Measurements from ENCODE around the gene HIF1A. TPM values are rescaled to one million over a fixed set of nuclear protein-coding genes. Genes with fewer than 3 reads are reported as not detected.

The HIF1A gene
- total and polyA plus RNA-seq, 2 experiments from 2014 or later, result 113 to 242 TPM

- TF ChIP-seq CTCF (conservative IDR thresholded peaks at IDR 0.05; ENCODE audit: low read depth in 2 of 2), result no peak
- TF ChIP-seq ZNF331 (CRISPR knock-in tag; IDR thresholded peaks at IDR 0.05; ENCODE audit: low read depth), result no peak
- TF ChIP-seq JUNB (IDR thresholded peaks at IDR 0.05; ENCODE audit: unreplicated experiment), result no peak
- TF ChIP-seq EZH2 (IDR thresholded peaks at IDR 0.05; ENCODE audit: low read depth, unreplicated experiment), result no peak
- TF ChIP-seq REST (IDR thresholded peaks at IDR 0.05; ENCODE audit: unreplicated experiment), result no peak
- no peak for TF ChIP-seq ZNF114 (CRISPR knock-in tag; IDR thresholded peaks at IDR 0.05)
- no peak for TF ChIP-seq EZH2phosphoT487 (IDR thresholded peaks at IDR 0.05; ENCODE audit: unreplicated experiment)
Measured at GRCh38 chr14:61747342-61747741, 52.0 kb downstream of the HIF1A start (continued).

- Histone ChIP-seq H3K4me1 (ENCODE audit: insufficient read depth) (peaks cover 19% of the 10 kb centered on the region), H3K79me2 (replicated peaks; ENCODE audit: insufficient read depth) (0 out of 2 replicates have a peak, but pooled peaks cover 5% of the 10 kb centered on the region), H3F3A (replicated peaks; ENCODE audit: low read depth) (peaks cover 5% of the 10 kb centered on the region; the same call in 1 of the 2 replicates), H3K9me2 (ENCODE audit: insufficient read depth) (no peaks in the 10 kb centered on the region), H3K4me2 (peak overlapping the region; percentile 49), H4K20me1 (replicated peaks; ENCODE audit: insufficient read depth) (0 out of 2 replicates have a peak, but pooled peaks cover 3% of the 10 kb centered on the region), H3K4me3 (peak overlapping the region; percentile 48), H2AFZ (no peak overlapping the region), H3K27me3 (ENCODE audit: insufficient read depth) (no peaks in the 10 kb centered on the region), H3K36me3 (ENCODE audit: insufficient read depth) (peaks cover 31% of the 10 kb centered on the region), H3K27ac (ENCODE audit: low read depth) (no peak overlapping the region)
- ATAC-seq (0 out of 3 replicates have a peak, but pooled peaks have one; percentile 5), DNase-seq (ENCODE audit: low spot score) (no peak)
- no peak overlapping the region for H3K4me3 Mint-ChIP-seq
- H3K9me3 Mint-ChIP-seq, result no peaks in the 10 kb centered on the region
- H3K4me1 Mint-ChIP-seq, result peaks cover 36% of the 10 kb centered on the region
- H3K27me3 Mint-ChIP-seq (ENCODE audit: insufficient read depth, low read depth, poor library complexity), result peaks cover 11% of the 10 kb centered on the region
- peaks cover 41% of the 10 kb centered on the region for H3K36me3 Mint-ChIP-seq (ENCODE audit: low read depth)
- no peak for TF ChIP-seq STAT1 (IDR thresholded peaks at IDR 0.05; ENCODE audit: unreplicated experiment)
- TF ChIP-seq, protein P1, sequence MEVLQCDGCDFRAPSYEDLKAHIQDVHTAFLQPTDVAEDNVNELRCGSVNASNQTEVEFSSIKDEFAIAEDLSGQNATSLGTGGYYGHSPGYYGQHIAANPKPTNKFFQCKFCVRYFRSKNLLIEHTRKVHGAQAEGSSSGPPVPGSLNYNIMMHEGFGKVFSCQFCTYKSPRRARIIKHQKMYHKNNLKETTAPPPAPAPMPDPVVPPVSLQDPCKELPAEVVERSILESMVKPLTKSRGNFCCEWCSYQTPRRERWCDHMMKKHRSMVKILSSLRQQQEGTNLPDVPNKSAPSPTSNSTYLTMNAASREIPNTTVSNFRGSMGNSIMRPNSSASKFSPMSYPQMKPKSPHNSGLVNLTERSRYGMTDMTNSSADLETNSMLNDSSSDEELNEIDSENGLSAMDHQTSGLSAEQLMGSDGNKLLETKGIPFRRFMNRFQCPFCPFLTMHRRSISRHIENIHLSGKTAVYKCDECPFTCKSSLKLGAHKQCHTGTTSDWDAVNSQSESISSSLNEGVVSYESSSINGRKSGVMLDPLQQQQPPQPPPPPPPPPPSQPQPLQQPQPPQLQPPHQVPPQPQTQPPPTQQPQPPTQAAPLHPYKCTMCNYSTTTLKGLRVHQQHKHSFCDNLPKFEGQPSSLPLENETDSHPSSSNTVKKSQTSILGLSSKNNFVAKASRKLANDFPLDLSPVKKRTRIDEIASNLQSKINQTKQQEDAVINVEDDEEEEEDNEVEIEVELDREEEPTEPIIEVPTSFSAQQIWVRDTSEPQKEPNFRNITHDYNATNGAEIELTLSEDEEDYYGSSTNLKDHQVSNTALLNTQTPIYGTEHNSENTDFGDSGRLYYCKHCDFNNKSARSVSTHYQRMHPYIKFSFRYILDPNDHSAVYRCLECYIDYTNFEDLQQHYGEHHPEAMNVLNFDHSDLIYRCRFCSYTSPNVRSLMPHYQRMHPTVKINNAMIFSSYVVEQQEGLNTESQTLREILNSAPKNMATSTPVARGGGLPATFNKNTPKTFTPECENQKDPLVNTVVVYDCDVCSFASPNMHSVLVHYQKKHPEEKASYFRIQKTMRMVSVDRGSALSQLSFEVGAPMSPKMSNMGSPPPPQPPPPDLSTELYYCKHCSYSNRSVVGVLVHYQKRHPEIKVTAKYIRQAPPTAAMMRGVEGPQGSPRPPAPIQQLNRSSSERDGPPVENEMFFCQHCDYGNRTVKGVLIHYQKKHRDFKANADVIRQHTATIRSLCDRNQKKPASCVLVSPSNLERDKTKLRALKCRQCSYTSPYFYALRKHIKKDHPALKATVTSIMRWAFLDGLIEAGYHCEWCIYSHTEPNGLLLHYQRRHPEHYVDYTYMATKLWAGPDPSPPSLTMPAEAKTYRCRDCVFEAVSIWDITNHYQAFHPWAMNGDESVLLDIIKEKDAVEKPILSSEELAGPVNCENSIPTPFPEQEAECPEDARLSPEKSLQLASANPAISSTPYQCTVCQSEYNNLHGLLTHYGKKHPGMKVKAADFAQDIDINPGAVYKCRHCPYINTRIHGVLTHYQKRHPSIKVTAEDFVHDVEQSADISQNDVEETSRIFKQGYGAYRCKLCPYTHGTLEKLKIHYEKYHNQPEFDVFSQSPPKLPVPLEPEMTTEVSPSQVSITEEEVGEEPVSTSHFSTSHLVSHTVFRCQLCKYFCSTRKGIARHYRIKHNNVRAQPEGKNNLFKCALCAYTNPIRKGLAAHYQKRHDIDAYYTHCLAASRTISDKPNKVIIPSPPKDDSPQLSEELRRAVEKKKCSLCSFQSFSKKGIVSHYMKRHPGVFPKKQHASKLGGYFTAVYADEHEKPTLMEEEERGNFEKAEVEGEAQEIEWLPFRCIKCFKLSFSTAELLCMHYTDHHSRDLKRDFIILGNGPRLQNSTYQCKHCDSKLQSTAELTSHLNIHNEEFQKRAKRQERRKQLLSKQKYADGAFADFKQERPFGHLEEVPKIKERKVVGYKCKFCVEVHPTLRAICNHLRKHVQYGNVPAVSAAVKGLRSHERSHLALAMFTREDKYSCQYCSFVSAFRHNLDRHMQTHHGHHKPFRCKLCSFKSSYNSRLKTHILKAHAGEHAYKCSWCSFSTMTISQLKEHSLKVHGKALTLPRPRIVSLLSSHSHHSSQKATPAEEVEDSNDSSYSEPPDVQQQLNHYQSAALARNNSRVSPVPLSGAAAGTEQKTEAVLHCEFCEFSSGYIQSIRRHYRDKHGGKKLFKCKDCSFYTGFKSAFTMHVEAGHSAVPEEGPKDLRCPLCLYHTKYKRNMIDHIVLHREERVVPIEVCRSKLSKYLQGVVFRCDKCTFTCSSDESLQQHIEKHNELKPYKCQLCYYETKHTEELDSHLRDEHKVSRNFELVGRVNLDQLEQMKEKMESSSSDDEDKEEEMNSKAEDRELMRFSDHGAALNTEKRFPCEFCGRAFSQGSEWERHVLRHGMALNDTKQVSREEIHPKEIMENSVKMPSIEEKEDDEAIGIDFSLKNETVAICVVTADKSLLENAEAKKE (CRISPR knock-in tag; IDR thresholded peaks at IDR 0.05), result no peak
- no peak for TF ChIP-seq ZNF331 (CRISPR knock-in tag; IDR thresholded peaks at IDR 0.05; ENCODE audit: low read depth)
- no peak for TF ChIP-seq NANOG (IDR thresholded peaks at IDR 0.05; ENCODE audit: borderline replicate concordance)
- TF ChIP-seq JUNB (IDR thresholded peaks at IDR 0.05; ENCODE audit: unreplicated experiment), result no peak
- TF ChIP-seq POLR2AphosphoS5 (IDR thresholded peaks at IDR 0.05; ENCODE audit: low read depth), result peak; percentile 47
- no peak overlapping the region for H3K27ac Mint-ChIP-seq
Measured at GRCh38 chr14:61749264-61749663, 54.0 kb downstream of the HIF1A start.
